PC-9 (cell line): ENCODE data around the gene BPIFA1. TPM values are rescaled to one million over a fixed set of nuclear protein-coding genes. Genes with fewer than 3 reads are reported as not detected.

Source experiments
- BruUV-seq: library from RNA; stranded (reverse); fragments of 400-500 nt; replicated peaks from 2 replicates; lab custom pipeline; 2021; lab: Mats Ljungman, UMichigan
- CTCF ChIA-PET: fragments of 300-600 bp; sonication (Branson Sonifier 250); formaldehyde crosslinking; loops from one replicate; lab custom pipeline; 2022; ENCODE audit warnings: antibody characterized with exemption; lab: Charles Lee
- POLR2A ChIA-PET: fragments of 300-600 bp; sonication (Branson Sonifier 250); formaldehyde crosslinking; loops from one replicate; lab custom pipeline; 2022; ENCODE audit warnings: antibody characterized with exemption; ENCODE audit not compliant: unreplicated experiment; lab: Charles Lee
- DNase-seq, 2 experiments: peaks; one replicate each; pipeline versions ENCODE4 v3.0.0 to v3.0.0-alpha.2; 2015 to 2022; ENCODE audit warnings: mixed read lengths in 1 of 2
- H2AFZ ChIP-seq: fragments of 200-600 bp; sonication (generic); 2 replicates; pipeline ENCODE4 v1.8.1; 2017; ENCODE audit warnings: antibody characterized with exemption
- H3F3A ChIP-seq: fragments of 200-600 bp; sonication (generic); 2 replicates; pipeline ENCODE4 v1.8.1; 2017; ENCODE audit warnings: antibody characterized with exemption, mild to moderate bottlenecking, low read depth; ENCODE audit not compliant: insufficient read depth
- H3K27ac ChIP-seq: fragments of 200-600 bp; sonication (generic); 2 replicates; pipeline ENCODE4 v1.6.1; 2016; ENCODE audit warnings: mixed run types
- H3K27me3 ChIP-seq: fragments of 200-600 bp; sonication (generic); 2 replicates; pipeline ENCODE4 v1.6.1; 2016; ENCODE audit warnings: low read depth, mixed run types; ENCODE audit not compliant: insufficient read depth
- H3K36me3 ChIP-seq: fragments of 200-600 bp; sonication (generic); 2 replicates; pipeline ENCODE4 v1.6.1; 2016; ENCODE audit warnings: low read depth, mixed run types
- H3K4me1 ChIP-seq: fragments of 200-600 bp; sonication (generic); replicated peaks from 2 replicates; pipeline ENCODE4 v1.6.1; 2016; ENCODE audit warnings: mixed run types; ENCODE audit not compliant: insufficient read depth
- H3K4me2 ChIP-seq: fragments of 200-600 bp; sonication (generic); 2 replicates; pipeline ENCODE4 v1.6.1; 2017; ENCODE audit warnings: mixed run types
- H3K4me3 ChIP-seq: fragments of 200-600 bp; sonication (generic); 2 replicates; pipeline ENCODE4 v1.6.1; 2016; ENCODE audit warnings: mixed run types
- H3K79me2 ChIP-seq: fragments of 200-600 bp; sonication (generic); 2 replicates; pipeline ENCODE4 v1.6.1; 2017; ENCODE audit warnings: low read depth, mixed run types
- H3K9me2 ChIP-seq: fragments of 200-600 bp; sonication (generic); 2 replicates; pipeline ENCODE4 v1.8.1; 2017; ENCODE audit warnings: mild to moderate bottlenecking; ENCODE audit not compliant: insufficient read depth
- H3K9me3 ChIP-seq: fragments of 200-600 bp; sonication (generic); 2 replicates; pipeline ENCODE4 v1.8.1; 2016; ENCODE audit warnings: low read depth; ENCODE audit not compliant: insufficient read depth
- H4K20me1 ChIP-seq: fragments of 200-600 bp; sonication (generic); 2 replicates; pipeline ENCODE4 v1.8.1; 2017; ENCODE audit not compliant: insufficient read depth
- EZH2 ChIP-seq: fragments of 200-600 bp; sonication (generic); IDR thresholded peaks from 2 replicates; pipeline ENCODE4 v1.8.0; 2017; ENCODE audit warnings: antibody characterized with exemption, low read depth
- intact Hi-C: fragments of 100-400 bp; cut with micrococcal nuclease; formaldehyde crosslinking; loops from one replicate; pipeline ENCODE4 v1.10.0; 2022; ENCODE audit not compliant: unreplicated experiment
- total RNA-seq: library from RNA; stranded (reverse); gene quantifications from 2 replicates; pipeline ENCODE4 v1.2.3, GENCODE V29; 2021
- TF ChIP-seq, protein P1 (sequence below): fragments of 200-600 bp; sonication (generic); conservative IDR thresholded peaks from 2 replicates; pipeline ENCODE4 v1.6.1; 2017; ENCODE audit warnings: mixed run types, antibody characterized with exemption, mild to moderate bottlenecking, moderate library complexity

Gene BPIFA1
- total RNA-seq, 1 experiment from 2014 or later = not detected

DNA sequence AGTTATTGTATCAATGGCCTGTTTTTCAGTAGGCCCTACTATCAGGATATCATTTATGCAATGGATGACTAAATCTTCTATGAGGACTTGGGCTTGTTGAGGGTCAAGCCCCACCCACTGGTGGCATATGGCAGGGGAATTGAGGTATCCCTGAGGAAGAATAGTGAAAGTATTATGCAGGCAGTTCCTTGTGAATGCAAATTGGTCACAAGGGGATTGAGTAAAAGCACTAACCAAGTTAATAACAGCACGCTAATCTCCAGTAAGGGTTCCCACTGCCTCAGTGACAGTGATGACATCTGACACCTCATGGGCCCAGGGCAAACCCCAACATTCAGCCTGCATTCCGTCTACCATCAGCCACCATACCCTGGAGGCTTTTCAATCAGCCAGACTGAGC lies 14.9 kb downstream of the BPIFA1 start:
- H3K27ac ChIP-seq = no peak overlapping the region
- no peaks in the 10 kb centered on the region for H3K79me2 ChIP-seq
- H3K4me1 ChIP-seq = no peaks in the 10 kb centered on the region
- no peaks in the 10 kb centered on the region for H3K9me2 ChIP-seq
- no peak overlapping the region for H3K4me3 ChIP-seq
- no peaks in the 10 kb centered on the region for H3K9me3 ChIP-seq
- intact Hi-C loops = no loop called here
- POLR2A ChIA-PET = no interaction called here
- CTCF ChIA-PET = no interaction called here
- no peaks in the 10 kb centered on the region for H3K36me3 ChIP-seq
- DNase-seq = no peak
- H3K4me2 ChIP-seq = no peak overlapping the region
- no TSS peak for BruUV-seq
- H3K27me3 ChIP-seq = no peaks in the 10 kb centered on the region
- TF ChIP-seq EZH2 = no peak
- TF ChIP-seq, protein P1, sequence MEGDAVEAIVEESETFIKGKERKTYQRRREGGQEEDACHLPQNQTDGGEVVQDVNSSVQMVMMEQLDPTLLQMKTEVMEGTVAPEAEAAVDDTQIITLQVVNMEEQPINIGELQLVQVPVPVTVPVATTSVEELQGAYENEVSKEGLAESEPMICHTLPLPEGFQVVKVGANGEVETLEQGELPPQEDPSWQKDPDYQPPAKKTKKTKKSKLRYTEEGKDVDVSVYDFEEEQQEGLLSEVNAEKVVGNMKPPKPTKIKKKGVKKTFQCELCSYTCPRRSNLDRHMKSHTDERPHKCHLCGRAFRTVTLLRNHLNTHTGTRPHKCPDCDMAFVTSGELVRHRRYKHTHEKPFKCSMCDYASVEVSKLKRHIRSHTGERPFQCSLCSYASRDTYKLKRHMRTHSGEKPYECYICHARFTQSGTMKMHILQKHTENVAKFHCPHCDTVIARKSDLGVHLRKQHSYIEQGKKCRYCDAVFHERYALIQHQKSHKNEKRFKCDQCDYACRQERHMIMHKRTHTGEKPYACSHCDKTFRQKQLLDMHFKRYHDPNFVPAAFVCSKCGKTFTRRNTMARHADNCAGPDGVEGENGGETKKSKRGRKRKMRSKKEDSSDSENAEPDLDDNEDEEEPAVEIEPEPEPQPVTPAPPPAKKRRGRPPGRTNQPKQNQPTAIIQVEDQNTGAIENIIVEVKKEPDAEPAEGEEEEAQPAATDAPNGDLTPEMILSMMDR = no peak
- H2AFZ ChIP-seq = no peak overlapping the region
- H3F3A ChIP-seq = no peaks in the 10 kb centered on the region
- H4K20me1 ChIP-seq = no peaks in the 10 kb centered on the region

DNA sequence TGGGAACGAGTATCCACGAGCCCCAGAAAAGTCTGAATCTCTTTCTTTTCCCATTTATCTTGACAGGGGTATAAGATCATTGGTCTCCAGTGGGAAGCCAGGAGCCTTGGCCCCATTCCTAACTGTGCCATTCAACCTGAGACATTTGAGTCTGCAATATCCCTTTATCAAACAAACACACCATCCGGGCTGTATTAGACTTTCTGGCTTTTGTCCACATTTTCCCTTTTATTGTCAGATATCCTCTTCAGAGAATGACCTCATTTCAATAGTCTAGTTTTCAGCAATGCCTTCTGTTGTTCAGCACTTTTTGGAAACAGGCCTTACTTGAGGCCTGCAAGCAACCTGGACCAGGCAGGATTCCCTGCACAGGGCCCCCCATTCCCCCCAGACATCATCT lies 15.7 kb downstream of the BPIFA1 start:
- Histone ChIP-seq H3K9me2 (no peaks in the 10 kb centered on the region), H3F3A (no peaks in the 10 kb centered on the region), H2AFZ (no peak overlapping the region), H3K79me2 (no peaks in the 10 kb centered on the region), H3K4me2 (no peak overlapping the region), H4K20me1 (no peaks in the 10 kb centered on the region), H3K27ac (no peak overlapping the region), H3K4me1 (no peaks in the 10 kb centered on the region), H3K4me3 (no peak overlapping the region), H3K27me3 (no peaks in the 10 kb centered on the region), H3K36me3 (no peaks in the 10 kb centered on the region), H3K9me3 (no peaks in the 10 kb centered on the region)
- intact Hi-C loops = no loop called here
- no peak for TF ChIP-seq EZH2
- TF ChIP-seq, protein P1 = no peak
- DNase-seq = no peak
- no TSS peak for BruUV-seq
- ChIA-PET POLR2A (no interaction called here), CTCF (no interaction called here)

DNA sequence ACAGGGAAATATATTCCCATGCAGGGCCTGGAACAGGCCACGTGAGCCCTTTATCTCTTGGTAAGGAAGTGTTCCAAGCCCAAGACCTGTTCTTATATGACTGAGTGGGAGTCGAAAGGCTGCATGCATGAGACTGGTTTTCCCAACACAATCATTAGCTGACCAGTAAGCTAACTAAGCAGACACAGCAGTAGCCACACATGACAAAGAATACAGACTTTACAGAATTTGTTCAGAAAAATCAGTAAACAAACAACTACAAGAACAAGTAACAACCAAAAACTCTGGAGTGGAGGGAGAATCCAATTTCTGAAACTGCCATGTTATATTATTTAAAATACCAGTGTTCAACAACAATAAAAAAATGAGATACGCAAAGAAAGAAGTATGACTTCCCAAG lies 16.7 kb downstream of the BPIFA1 start:
- TF ChIP-seq, protein P1 = no peak
- H3K27me3 ChIP-seq = no peaks in the 10 kb centered on the region
- no peaks in the 10 kb centered on the region for H3K4me1 ChIP-seq
- DNase-seq = no peak
- intact Hi-C loops = no loop called here
- no peaks in the 10 kb centered on the region for H4K20me1 ChIP-seq
- H3K4me2 ChIP-seq = no peak overlapping the region
- no peaks in the 10 kb centered on the region for H3K79me2 ChIP-seq
- no peaks in the 10 kb centered on the region for H3F3A ChIP-seq
- no peaks in the 10 kb centered on the region for H3K36me3 ChIP-seq
- H2AFZ ChIP-seq = no peak overlapping the region
- no peak overlapping the region for H3K27ac ChIP-seq
- no peak overlapping the region for H3K4me3 ChIP-seq
- CTCF ChIA-PET = no interaction called here
- POLR2A ChIA-PET = no interaction called here
- no peaks in the 10 kb centered on the region for H3K9me3 ChIP-seq
- no peaks in the 10 kb centered on the region for H3K9me2 ChIP-seq
- BruUV-seq = no TSS peak
